CD4-positive, alpha-beta T cell treated with Interleukin-15 for 4 hours (primary cell): ENCODE data around the gene EBF3.
"Not testable (repeated sequence)": the region's sequence is repeated elsewhere in the genome, so short reads cannot be mapped to it uniquely, and the experiment has no call there.

Experiments used
- DNase-seq: peaks from one replicate; pipeline ENCODE4 v3.0.0-alpha.2; 2020; ENCODE audit warnings: low spot score

EBF3 gene

DNA sequence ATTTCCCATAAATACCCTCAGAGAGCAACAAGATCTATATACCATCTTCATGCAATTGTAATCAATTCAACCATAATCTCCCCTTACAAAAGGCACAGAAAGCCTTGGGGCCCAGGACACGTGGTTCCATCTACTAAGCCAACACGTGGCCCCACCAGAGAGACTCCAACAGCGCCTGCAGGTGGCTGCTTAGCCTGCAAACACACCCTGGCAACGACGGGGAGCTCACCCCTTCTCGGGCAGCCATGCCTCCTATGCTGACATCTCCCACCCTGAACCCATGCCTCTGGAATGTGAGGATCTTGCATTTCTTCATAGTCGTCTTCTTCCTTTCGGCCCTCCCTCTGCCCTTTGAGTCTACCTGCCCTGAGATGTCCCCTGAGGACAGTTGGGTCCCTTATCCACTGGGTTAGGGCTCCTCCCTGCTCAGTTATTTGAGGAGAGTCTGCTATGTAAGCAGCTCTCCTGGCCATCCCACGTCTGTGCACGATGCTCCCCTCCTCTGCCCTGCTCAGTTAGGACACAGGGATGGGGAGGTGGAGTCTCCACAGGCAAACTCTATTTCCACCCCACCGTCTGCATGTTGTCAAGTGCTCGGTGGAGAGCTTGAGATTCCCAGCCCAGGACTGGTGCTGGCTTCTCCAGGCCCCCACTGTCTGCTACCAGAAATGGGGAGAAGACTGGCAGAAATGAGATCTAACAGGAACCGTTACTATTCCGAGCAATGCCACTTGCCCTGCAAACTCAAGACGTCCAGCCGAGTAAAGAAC is 36.5 kb downstream of the EBF3 start:
- DNase-seq: no peak

DNA sequence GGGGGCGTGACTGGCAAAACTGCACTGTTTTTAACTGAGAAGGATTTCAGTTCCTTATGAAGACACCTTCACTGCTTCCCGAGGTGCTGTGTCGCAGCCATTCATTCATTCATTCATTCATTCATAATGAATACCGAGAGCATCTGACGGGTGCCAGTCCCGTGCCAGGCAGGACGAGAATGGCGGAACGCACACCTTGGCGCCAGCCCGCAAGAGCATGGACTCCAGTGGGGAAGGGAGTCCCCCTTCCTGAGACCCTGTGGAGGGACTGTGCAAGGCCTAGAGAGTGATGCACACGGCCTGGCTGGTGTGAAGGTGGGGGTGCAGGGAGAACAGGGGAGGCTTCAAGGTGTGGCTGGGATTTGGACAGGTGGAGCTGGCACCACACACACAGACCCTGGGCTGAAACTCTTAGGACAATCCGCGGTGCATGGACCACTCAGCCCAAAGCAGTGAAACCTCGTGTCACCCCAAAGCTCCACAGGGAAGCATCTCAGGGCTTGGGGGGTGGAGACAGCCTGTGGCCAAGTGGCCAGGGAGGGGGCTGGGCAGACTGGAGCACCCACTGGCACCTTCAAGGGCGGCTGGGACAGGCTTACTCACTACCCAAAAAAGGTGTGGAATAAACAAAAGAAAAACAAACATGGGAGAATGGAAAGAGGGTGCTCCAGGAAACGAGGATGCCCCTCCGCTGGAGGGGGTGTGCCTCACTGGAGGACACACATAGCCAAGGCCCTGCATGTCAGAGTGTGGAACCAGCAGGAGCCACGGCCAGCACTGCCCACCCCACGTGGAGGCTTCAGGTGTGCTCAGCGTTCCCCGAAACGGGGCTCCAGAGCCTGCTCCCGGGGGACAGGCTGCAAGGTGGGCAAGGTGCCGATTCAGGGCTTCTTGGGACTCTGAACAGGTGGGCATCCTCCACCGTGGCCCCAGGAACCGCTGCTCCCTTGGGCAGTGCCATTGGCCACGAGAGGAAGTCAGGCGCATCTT is 37.7 kb downstream of the EBF3 start:
- no peak for DNase-seq

DNA sequence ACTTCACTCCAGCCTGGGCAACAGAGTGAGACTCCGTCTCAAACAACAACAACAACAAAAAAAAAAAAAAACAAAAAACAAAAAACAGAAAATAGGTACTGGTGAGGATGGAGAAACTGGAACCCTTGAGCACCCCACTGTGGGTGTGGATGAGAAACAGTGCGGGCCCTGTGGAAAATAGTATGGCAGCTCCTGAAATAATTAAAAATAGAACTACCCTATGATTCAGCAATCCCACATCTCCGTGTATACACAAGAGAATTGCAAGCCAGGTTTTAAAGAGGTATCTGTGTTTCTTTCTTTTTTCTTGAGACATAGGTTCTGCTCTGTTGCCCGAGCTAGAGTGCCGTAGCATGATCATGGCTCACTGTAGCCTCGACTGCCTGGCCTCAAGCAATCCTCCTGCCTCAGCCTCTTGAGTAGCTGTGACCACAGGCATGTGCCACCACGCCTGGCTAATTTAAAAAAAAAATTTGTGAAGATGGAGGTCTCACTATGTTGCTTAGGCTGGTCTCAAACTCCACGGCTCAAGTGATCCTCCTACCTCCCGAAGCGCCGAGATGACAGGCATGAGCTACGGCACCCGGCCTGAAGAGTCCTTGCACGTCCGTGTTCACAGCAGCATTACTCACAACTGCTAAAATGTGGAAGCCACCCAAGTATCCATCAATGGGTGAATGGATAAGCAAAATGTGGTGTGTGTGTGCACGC is 39.5 kb downstream of the EBF3 start:
- DNase-seq: no peak

DNA sequence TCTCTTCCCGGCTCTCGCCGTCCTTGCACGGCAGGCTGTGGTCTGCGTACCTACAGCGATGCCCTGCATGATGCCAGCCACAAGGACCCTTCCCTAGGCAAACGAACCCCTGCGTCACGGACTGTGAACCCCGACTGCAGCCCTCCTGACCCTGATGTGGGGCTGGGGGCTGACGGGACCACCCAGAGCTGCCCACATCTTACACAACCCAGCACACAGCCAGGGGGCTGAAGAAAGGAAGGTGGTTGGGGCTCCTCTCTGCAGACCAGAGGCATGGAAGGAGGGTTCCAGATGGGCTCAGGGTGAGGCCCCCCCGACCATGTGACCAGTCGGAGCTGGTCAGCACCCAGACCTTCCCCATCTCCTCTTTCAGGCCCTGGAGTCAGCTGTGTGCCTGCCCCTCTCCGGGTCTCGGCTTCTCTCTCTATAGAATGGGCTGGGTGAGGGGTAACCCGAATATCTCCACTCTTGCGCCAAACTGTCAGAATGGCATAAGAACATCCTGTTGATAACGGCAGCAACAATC is 41.4 kb downstream of the EBF3 start:
- no peak for DNase-seq

DNA sequence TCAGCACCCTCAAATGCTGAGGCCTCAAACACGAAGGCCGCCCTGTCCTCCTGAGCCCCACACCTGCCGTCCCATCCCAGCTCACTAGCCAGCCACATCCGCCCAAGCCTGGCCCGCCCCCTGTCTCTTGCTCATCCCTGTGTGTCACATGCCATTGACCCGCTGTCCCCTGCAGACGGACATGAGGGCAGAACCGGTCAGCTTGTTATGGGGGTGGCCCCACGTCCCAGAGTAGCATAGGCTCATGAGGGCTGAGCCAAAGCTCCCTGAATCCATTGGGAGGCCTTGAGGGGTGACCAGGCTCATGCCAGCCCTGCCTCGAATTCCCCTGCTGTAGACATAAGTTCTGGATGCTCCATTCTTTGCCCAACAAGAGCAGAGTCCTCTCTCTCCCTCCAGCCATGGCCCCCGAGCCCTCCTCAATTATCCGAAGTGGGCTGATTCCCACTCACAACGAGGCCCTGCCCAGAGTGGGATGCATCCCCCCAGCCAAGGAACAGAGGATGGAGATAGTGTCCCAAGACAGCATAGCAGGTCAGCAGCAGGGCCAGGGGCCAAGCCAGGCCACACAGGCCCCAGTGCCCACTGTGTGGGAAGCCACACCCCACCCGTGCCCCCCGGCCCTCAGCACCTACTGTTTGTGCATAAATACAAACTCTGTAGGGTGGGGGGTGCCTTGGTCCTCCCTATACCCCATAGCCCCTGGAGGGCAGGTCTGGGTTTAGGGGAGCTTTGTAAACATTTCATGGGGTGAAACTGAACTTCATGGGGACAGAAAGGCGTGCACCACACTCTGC is 42.1 kb downstream of the EBF3 start:
- DNase-seq: no peak

DNA sequence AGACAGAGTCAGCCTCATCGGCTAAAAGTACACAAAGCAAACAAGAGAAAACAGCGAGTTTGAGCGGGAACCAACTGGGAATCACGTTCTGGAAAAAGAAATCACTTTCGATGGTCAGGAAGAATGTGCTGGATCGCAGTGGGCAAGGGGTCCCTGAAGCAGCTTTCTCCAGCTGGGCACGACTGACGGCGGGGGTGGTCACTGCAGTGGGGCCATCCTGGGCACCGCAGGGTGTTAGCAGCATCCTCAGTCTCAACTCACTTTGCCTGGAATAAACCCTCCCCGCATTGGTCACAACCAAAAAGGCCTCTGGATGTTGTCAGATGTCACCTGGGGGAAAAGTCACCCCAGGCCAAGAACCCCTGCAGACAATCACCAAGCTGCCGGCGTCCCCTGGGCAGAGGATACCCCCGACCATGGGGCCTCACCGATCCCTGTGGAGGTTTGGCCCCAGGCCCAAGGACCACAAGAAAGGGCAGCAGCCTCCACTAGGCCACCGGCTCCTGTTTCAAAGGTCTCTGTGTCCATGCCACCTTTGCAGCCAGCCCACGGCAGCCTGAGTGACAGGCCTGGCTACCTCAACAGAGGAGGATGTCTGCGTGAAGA is 42.9 kb downstream of the EBF3 start:
- DNase-seq: no peak

DNA sequence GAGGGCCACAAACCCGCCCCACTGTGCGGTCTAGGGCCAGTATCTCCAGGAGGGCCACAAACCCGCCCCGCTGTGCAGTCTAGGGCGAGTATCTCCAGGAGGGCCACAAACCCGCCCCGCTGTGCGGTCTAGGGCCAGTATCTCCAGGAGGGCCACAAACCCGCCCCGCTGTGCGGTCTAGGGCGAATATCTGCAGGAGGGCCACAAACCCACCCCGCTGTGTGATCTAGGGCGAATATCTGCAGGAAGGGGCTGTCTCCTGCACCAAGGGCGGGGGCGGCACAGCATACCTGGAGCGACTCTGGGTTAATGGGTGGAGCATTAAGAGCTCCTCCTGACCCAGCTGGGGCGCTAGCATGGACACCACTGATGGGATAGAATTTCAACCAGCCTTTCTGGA is 43.9 kb downstream of the EBF3 start:
- DNase-seq: not testable (repeated sequence)

DNA sequence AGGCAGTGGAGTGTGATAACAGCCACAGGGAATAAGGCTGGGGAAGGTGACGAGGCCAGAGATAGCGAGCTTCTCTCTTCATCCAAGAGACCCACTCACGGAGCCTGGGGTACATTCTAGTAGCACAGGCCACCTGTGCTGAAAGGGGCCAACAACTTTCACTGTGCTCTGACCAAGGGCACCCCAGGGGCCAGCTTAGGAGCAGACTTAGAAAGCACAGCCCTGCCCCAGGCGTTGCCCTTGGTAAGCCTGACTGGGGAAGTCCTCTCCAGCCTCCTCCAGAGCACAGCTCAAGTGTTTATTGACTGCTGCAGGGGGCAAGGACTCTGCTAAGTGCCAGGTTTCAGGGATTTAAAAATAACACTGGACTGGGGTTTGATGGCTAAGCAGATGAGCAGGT is 44.7 kb downstream of the EBF3 start:
- no peak for DNase-seq

DNA sequence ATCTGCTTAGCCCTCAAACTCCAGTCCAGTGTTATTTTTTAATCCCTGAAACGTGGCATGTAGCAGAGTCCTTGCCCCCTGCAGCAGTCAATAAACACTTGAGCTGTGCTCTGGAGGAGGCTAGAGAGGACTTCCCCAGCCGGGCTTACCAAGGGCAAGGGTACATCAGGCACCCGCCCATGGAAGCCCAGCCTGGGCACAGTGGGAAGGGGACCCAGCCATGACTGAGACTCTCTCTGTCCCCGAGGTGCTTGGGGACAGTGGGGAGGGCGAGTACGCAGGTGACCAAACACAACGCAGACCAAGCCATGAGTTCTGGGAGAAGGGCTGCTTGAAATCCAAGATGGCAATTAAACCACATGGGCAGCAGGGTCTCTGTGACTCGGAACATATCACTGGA is 45.2 kb downstream of the EBF3 start:
- DNase-seq: no peak

DNA sequence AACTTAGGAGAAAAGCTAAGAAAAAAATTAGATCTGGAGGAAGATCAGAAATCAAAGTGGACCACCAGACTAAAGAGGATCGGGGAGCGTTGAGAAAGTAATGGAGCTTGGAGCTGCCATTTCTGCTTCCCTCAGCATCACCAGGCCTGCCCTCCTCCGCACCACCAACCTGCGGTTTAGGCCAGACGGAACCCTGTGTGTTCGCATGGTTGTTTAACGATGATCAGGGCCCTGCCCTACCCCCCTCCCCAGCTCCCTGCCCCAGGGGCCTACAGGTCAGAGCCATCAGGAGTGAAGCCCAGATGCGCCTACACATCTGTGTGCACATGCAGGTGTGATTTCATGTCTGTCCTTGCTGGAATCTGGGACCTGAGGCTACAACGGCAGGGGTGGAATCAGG is 45.7 kb downstream of the EBF3 start:
- DNase-seq: no peak

DNA sequence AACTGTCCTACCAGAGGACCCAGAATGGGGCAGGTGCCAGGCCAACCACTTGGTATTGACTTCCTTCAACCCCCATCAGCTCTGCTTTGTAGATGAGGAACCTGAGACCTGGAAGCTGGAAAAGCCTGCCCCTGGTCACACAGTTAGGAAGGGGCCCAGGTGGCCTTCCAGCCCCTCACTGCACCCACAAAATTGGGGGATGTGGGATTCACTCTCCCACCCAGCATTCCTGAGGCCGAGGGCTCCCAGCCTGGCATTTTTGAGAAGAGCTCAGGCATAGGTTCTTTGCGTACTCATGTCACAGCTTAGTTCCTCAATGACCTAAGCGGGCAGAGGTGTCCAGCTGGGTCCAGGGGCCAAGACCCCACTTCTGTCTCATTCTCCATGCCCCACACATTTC is 46.1 kb downstream of the EBF3 start:
- no peak for DNase-seq

DNA sequence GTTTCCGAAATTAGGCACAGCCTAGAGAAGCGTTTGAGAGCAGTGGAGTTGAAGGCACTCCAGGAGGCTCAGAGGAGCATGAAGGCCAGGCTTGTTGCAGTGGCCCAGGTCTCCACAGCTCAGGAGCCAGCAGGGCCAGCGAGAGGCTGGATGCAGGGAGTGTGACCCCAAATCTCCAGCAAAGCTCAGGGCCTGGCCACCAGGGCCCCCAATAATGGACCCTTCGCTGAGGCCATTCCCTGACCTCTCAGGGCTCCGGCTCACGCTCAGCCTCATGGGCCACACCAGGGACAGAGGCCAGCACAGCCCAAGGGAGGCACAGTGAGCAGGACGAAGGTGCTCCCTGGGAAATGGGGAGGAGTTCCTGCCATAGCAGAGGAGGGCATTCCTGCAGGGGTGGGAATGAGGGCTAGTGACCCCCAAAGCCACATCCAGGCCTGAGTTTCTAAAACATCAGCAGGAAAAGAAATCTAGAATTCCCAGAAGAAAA is 47.5 kb downstream of the EBF3 start:
- DNase-seq: no peak

DNA sequence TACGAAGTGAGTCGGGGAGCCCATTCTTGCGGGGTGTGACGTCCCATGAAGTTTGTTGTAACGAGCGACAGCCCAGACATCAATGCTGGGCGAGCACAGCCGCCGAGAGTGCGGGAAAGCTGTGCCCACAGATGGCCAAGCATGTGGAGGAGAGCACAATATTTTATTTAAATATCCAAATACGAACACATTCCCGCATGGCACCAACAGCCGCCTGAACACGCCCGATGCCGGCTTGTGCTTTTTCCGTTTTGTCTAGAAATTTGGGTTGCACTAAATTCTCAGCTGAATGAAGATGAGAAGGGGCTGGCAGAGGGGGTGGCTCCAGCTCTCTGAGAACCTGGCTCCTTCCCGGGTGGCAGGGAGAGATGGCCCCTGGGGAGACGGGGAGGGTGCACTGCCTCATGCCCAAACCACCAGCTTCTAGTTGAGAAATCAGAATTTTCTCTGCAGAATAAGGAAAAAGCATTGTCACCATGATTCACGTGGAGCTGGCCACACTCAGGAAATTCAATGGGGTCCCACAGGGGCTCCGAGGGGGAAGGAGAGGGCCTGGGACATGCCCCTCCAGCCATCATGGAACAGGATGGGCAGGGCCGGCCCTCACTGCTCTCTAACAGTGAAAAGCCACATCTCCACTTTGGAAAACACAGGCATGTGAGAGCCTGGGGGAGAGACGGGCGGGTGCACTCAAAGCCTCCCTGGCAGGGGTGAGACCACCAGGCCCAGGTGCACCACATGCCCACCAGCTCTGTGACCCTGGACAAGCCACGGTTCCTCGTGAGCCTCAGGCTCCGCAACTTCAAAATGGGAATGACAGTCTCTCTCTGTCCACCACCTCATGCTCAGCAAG is 48.3 kb downstream of the EBF3 start:
- no peak for DNase-seq

DNA sequence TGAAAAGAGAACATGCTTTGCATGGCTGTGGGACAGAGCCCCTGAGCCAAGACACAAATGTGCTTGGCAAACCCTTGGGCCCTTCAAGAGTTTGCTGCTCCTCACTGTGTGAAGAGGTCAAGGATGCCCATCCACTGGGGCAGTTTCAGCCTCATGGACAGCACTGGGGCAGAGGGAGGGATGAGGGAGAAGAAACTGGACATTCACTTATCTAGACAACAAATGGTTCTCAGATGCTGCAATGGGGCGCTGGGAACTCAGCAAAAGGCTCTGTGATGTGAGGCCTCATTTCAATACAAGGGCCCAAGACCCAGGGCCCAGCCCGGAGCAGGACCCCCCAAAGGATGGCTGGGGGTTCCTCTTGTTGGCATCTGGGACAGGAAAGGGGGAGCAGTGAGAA is 49.1 kb downstream of the EBF3 start:
- no peak for DNase-seq

DNA sequence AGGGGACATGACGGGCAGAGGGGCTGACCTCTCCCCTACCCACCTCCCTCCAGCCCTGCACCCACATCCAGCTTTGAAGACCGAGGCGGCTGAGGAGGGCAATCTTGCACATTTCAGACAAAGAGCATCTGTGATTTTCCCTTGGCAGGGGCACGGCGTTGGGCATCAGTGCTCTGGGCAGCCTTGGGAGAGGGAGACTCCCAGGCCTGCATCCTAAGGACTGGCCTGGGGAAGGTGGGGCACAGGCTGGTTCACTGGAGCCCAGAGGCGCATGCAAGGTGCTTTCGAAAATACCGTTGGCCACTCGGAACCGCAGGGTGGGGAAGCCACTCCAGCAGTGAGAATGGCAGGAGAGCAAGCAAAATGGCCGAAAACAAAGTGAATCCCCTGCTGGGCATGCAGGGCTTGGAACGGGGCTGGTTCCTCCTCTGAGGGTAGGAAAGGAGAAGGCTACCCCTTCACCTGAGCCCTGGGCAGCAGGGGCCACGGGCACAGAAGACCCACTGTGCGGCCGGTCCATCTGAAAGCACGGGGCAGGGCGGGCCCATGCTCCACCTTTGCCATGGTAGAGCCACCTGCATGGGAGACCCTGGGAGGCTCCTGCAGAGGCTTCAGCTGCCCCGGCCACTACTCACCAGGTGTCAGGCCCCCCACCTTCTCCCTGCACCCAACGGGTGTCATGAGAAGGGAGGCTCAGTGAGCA is 49.8 kb downstream of the EBF3 start:
- no peak for DNase-seq

DNA sequence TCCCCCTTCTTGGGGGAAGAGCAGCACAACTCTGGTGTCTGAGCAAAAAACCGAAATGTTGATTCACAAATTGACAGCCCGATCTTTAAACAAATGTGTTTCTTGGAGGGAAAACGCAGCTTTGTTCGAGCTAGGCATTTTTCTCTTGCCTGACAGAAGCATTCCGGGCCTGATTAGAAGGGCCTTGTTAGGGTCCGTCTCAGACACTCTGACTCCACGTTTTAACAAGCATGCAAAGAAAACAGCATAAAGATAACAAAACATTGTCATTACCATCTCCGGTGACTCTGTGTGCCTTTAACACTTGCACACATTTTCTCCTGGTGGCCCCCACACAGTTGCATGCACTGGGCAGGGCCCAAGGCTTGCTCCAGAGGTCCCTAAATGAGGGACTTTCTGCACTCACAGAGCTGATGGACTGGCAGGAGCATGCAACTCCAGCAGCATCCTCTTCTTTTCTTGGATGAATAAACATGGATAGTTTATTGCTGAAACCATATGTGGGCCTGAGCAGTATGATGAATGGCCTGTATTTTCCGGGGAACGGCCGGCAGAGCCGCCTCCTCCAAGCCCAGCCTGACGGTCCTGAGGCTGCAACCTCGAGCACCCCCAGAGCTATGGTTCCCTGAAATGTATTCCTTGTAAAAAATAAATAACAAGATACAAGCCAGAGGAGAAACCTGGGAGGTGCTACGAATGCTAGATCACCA is 50.9 kb downstream of the EBF3 start:
- no peak for DNase-seq

DNA sequence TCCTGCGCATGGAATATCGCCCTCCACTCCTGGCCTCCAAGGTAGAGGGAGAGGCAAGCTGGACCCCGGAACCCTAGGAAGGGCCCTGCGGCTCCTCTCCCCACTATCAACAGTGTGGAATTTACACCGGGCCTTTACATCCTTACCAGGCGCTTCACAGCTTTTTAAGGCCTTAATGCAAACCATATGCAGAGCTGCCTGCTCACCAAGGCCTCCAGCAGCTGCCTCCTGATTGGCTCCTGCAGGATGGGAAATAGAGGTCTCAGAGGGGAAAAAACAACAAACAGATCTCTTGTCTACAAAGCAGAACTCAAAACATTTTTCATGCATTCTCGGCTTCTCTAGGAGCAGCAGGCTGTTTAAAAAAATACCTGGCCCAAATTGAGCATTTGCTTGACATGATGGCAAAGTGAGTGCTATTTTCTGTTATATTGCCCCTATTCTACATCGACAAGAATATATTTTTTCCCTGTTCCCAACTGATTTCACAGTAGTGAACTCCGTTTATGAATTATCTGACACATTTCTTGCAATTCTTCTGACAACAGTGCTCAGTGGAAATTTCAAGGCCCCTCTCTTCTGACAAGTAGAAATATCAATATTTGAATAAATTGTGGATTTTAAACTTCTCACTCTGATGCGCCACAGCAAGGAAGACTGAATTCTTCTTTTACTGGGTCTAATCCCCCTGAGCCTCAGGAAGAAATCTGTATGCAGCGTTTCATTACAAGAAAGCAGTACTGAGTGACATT is 51.7 kb downstream of the EBF3 start:
- no peak for DNase-seq
